Measurements from ENCODE around the gene GALNT7. TPM values are rescaled to one million over a fixed set of nuclear protein-coding genes. Genes with fewer than 3 reads are reported as not detected.

GALNT7 gene
- total and polyA plus RNA-seq, 2 experiments from 2014 or later: 12.9 to 14.1 TPM

DNA sequence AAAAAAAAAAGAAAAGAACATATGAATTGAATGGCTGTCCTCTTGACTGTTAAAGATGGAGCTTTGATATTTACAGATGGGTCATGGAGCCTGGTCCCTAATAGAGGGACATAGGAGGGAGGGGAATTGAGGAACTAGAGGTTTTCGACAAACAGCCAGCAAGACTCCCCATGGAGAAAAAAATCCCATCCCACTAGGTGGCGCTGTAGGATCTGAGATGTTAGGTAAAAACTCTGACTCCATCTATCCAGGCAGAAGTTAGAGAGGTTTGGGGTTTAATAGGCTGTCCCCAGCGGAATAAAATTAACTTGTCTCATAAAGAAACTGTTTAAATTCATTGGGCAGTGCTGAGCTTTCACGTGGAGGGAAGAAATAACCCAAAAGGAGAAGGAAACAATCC is 119.7 kb downstream of the GALNT7 start:
- Histone ChIP-seq H3K9me3 (ENCODE audit: low read depth) (no peaks in the 10 kb centered on the region), H3K27ac (no peak overlapping the region), H3K27me3 (no peaks in the 10 kb centered on the region), H3K4me3 (no peak overlapping the region), H3K4me1 (ENCODE audit: low read depth) (peaks cover 20% of the 10 kb centered on the region), H3K36me3 (no peaks in the 10 kb centered on the region)
- DNase-seq (ENCODE audit: low read depth in 1 of 2, low spot score in 1 of 2): peak; percentile 74 to 84
- TF ChIP-seq, protein P1, sequence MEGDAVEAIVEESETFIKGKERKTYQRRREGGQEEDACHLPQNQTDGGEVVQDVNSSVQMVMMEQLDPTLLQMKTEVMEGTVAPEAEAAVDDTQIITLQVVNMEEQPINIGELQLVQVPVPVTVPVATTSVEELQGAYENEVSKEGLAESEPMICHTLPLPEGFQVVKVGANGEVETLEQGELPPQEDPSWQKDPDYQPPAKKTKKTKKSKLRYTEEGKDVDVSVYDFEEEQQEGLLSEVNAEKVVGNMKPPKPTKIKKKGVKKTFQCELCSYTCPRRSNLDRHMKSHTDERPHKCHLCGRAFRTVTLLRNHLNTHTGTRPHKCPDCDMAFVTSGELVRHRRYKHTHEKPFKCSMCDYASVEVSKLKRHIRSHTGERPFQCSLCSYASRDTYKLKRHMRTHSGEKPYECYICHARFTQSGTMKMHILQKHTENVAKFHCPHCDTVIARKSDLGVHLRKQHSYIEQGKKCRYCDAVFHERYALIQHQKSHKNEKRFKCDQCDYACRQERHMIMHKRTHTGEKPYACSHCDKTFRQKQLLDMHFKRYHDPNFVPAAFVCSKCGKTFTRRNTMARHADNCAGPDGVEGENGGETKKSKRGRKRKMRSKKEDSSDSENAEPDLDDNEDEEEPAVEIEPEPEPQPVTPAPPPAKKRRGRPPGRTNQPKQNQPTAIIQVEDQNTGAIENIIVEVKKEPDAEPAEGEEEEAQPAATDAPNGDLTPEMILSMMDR (IDR thresholded peaks at IDR 0.05; ENCODE audit: low read depth, low read length): peak; percentile 61

DNA sequence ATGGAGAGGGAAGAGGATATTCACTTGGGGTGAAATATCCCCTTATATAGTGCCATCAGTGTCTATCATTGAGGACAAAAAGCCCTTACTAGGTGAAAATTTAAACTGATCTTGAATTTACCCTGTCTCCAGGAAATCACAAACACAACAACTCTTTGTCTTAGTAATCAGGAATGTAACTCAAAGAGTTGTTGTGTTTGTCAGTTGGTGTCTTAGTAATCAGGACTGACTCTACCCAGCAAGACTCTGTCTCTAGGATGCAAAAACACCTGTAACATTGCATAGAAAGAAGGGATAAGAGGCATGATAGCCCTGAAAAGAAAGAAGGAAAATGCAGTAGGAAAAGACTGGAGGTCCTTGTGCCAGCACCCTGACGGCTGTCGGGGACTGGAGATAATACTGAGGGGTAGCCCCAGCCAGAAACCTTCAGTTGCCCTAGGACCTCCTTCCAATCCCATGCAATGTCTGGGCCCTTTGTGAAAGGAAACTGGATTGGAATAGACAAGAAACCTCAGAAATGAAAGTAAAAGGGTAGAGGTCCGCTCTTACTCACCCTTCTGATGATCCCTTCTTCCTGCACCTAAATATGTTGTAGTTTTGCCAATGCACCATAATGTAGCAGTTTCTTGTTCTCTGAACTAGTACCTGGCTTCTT is 120.2 kb downstream of the GALNT7 start:
- H3K27me3 ChIP-seq: no peaks in the 10 kb centered on the region
- H3K27ac ChIP-seq: peak overlapping the region; percentile 58
- peak in 1 of 2 donors; percentile 23 for DNase-seq (ENCODE audit: low read depth in 1 of 2, low spot score in 1 of 2)
- H3K4me3 ChIP-seq: no peak overlapping the region
- no peaks in the 10 kb centered on the region for H3K36me3 ChIP-seq
- H3K4me1 ChIP-seq (ENCODE audit: low read depth): peaks cover 20% of the 10 kb centered on the region
- TF ChIP-seq, protein P1 (IDR thresholded peaks at IDR 0.05; ENCODE audit: low read depth, low read length): no peak
- H3K9me3 ChIP-seq (ENCODE audit: low read depth): no peaks in the 10 kb centered on the region

DNA sequence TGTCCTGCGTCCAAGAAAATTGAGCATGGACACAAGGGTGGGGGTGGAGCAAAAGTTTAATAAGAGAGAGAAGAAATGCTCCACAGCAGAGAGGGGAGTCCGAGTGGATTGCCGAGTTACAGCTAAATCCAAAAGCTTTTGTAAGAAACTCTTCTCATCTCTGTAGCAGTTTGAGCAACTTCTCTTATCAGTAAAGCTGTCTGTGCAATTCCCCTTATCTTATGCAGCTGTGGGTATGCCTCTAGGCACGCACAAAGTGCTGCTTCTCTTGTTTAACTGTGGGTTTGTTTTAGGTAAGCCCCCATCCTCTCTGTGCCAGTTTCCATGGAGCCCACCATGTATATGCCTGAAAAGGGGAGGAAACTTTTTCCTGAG is 120.7 kb downstream of the GALNT7 start:
- Histone ChIP-seq H3K27me3 (no peaks in the 10 kb centered on the region), H3K9me3 (ENCODE audit: low read depth) (no peaks in the 10 kb centered on the region), H3K27ac (peak overlapping the region; percentile 58), H3K4me3 (no peak overlapping the region), H3K4me1 (ENCODE audit: low read depth) (peaks cover 20% of the 10 kb centered on the region), H3K36me3 (no peaks in the 10 kb centered on the region)
- peak; percentile 5 to 58 for DNase-seq (ENCODE audit: low read depth in 1 of 2, low spot score in 1 of 2)
- TF ChIP-seq, protein P1 (IDR thresholded peaks at IDR 0.05; ENCODE audit: low read depth, low read length): no peak

DNA sequence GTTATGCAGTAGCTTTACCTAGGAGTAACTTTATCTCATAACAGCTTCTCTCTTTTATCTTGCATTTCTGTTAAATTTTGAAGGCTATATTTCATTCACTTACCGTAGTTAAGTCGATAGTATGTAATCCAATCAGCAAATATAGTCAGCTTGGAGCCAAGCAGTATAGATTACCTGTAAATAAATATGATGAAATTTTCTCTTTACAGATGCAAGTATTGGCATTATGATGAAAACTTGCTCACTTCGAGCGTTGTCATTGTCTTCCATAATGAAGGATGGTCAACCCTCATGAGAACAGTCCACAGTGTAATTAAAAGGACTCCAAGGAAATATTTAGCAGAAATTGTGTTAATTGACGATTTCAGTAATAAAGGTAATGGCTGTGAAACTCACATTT is 123.3 kb downstream of the GALNT7 start:
- no peaks in the 10 kb centered on the region for H3K27me3 ChIP-seq
- H3K36me3 ChIP-seq: no peaks in the 10 kb centered on the region
- peaks cover 20% of the 10 kb centered on the region for H3K4me1 ChIP-seq (ENCODE audit: low read depth)
- TF ChIP-seq, protein P1 (IDR thresholded peaks at IDR 0.05; ENCODE audit: low read depth, low read length): no peak
- H3K4me3 ChIP-seq: no peak overlapping the region
- H3K27ac ChIP-seq: no peak overlapping the region
- H3K9me3 ChIP-seq (ENCODE audit: low read depth): no peaks in the 10 kb centered on the region
- DNase-seq (ENCODE audit: low read depth in 1 of 2, low spot score in 1 of 2): no peak

DNA sequence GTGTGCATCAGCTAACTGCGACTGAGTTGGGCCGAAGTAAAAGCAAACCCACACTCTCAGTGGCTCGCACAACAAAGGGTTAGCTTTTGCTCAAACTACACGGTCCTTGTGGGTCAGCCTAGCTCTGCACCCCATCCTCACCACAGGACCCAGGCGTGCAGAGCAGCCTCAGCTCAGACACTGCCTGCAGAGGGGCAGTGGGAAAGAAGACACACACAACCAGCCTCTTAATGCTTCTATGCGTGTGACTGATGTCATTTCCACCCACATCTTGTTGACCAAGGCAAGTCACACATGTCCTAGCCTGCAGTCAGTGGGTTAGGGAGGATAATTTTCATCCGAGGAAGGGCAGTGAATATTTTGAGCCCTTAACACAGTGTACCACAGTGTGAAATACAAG is 125.1 kb downstream of the GALNT7 start:
- no peak overlapping the region for H3K4me3 ChIP-seq
- DNase-seq (ENCODE audit: low read depth in 1 of 2, low spot score in 1 of 2): no peak
- H3K36me3 ChIP-seq: no peaks in the 10 kb centered on the region
- H3K9me3 ChIP-seq (ENCODE audit: low read depth): no peaks in the 10 kb centered on the region
- H3K4me1 ChIP-seq (ENCODE audit: low read depth): peaks cover 19% of the 10 kb centered on the region
- H3K27ac ChIP-seq: no peak overlapping the region
- H3K27me3 ChIP-seq: no peaks in the 10 kb centered on the region
- TF ChIP-seq, protein P1 (IDR thresholded peaks at IDR 0.05; ENCODE audit: low read depth, low read length): no peak
